ENCODE data around the gene PUM2.
"Not testable (repeated sequence)": the region's sequence is repeated elsewhere in the genome, so short reads cannot be mapped to it uniquely, and the experiment has no call there.

- not testable (repeated sequence) for TF ChIP-seq POLR2A, POLR2AphosphoS5, TAF1 (IDR thresholded peaks at IDR 0.05; ENCODE audit: low read depth, low read length)
Measured at GRCh38 chr2:20268317-20268716, 82.3 kb downstream of the PUM2 start.
